MM.1S (cell line): ENCODE data around the gene ZNF132.

Experiments used
- DNase-seq: peaks from one replicate; pipeline ENCODE4 v3.0.0-alpha.2; 2015
- H2AFZ ChIP-seq: fragments of 300-600 bp; sonication (generic); 2 replicates; pipeline ENCODE4 v1.6.0; 2016; ENCODE audit warnings: antibody characterized with exemption, low read length
- H3F3A ChIP-seq: fragments of 300-600 bp; sonication (generic); 2 replicates; pipeline ENCODE4 v1.6.1; 2016; ENCODE audit warnings: mild to moderate bottlenecking, antibody characterized with exemption, low read length, moderate library complexity, mixed read lengths; ENCODE audit not compliant: insufficient read depth
- H3K27ac ChIP-seq: fragments of 300-600 bp; sonication (generic); 2 replicates; pipeline ENCODE4 v1.5.1; 2016; ENCODE audit warnings: mild to moderate bottlenecking, low read length
- H3K27me3 ChIP-seq: fragments of 300-600 bp; sonication (generic); replicated peaks from 2 replicates; pipeline ENCODE4 v1.6.0; 2016; ENCODE audit warnings: low read length; ENCODE audit not compliant: insufficient read depth
- H3K36me3 ChIP-seq: fragments of 300-600 bp; sonication (generic); replicated peaks from 2 replicates; pipeline ENCODE4 v1.6.1; 2016; ENCODE audit warnings: mild to moderate bottlenecking, low read length, mixed read lengths; ENCODE audit not compliant: insufficient read depth
- H3K4me1 ChIP-seq: fragments of 300-600 bp; sonication (generic); 2 replicates; pipeline ENCODE4 v1.6.1; 2016; ENCODE audit warnings: low read length, mixed read lengths
- H3K4me2 ChIP-seq: fragments of 300-600 bp; sonication (generic); 2 replicates; pipeline ENCODE4 v1.6.0; 2016; ENCODE audit warnings: low read depth, low read length
- H3K4me3 ChIP-seq: fragments of 300-600 bp; sonication (generic); 2 replicates; pipeline ENCODE4 v1.5.1; 2016; ENCODE audit warnings: low read length, mixed read lengths
- H3K79me2 ChIP-seq: fragments of 300-600 bp; sonication (generic); 2 replicates; pipeline ENCODE4 v1.6.1; 2016; ENCODE audit warnings: mixed run types, low read length, mixed read lengths
- H3K9ac ChIP-seq: fragments of 300-600 bp; sonication (generic); 2 replicates; pipeline ENCODE4 v1.6.1; 2016; ENCODE audit warnings: low read length, mixed read lengths
- H3K9me2 ChIP-seq: fragments of 300-600 bp; sonication (generic); replicated peaks from 2 replicates; pipeline ENCODE4 v1.6.1; 2016; ENCODE audit warnings: mild to moderate bottlenecking, low read length, mixed read lengths; ENCODE audit not compliant: insufficient read depth
- H3K9me3 ChIP-seq: fragments of 300-600 bp; sonication (generic); replicated peaks from 2 replicates; pipeline ENCODE4 v1.6.1; 2016; ENCODE audit warnings: mild to moderate bottlenecking, low read length, mixed read lengths; ENCODE audit not compliant: insufficient read depth
- H4K20me1 ChIP-seq: fragments of 300-600 bp; sonication (generic); 2 replicates; pipeline ENCODE4 v1.6.1; 2016; ENCODE audit warnings: mild to moderate bottlenecking, low read length, moderate library complexity, mixed read lengths; ENCODE audit not compliant: insufficient read depth
- EZH2 ChIP-seq: fragments of 300-600 bp; sonication (generic); optimal IDR thresholded peaks from 2 replicates; pipeline ENCODE3; 2017; ENCODE audit warnings: low read depth, mild to moderate bottlenecking, antibody characterized with exemption, low read length, mixed read lengths
- EZH2phosphoT487 ChIP-seq: fragments of 300-600 bp; sonication (generic); IDR thresholded peaks from 2 replicates; pipeline ENCODE4 v1.6.1; 2018; ENCODE audit warnings: antibody characterized with exemption, low read length
- TF ChIP-seq, protein P1 (sequence below): fragments of 300-600 bp; sonication (generic); IDR thresholded peaks from 2 replicates; pipeline ENCODE4 v1.5.1; 2016; ENCODE audit warnings: antibody characterized with exemption, low read length, mixed read lengths

ZNF132 gene

GRCh38 chr19:58469241-58470013 is 29.5 kb upstream of the ZNF132 start:
- no peaks in the 10 kb centered on the region; the same call in 1 of the 2 replicates for H3K27me3 ChIP-seq
- H3K9me3 ChIP-seq = no peaks in the 10 kb centered on the region
- DNase-seq = no peak
- H4K20me1 ChIP-seq = no peaks in the 10 kb centered on the region
- H2AFZ ChIP-seq = no peak overlapping the region
- H3K9ac ChIP-seq = no peak overlapping the region
- no peak for TF ChIP-seq EZH2phosphoT487
- H3K4me2 ChIP-seq = no peak overlapping the region
- no peaks in the 10 kb centered on the region for H3K9me2 ChIP-seq
- H3K4me3 ChIP-seq = no peak overlapping the region
- no peak overlapping the region for H3K27ac ChIP-seq
- H3K36me3 ChIP-seq = 0 out of 2 replicates have a peak, but pooled peaks cover 4% of the 10 kb centered on the region
- H3K4me1 ChIP-seq = no peaks in the 10 kb centered on the region
- peaks cover 26% of the 10 kb centered on the region for H3K79me2 ChIP-seq
- no peaks in the 10 kb centered on the region for H3F3A ChIP-seq

- H4K20me1 ChIP-seq = no peaks in the 10 kb centered on the region
- H3F3A ChIP-seq = no peaks in the 10 kb centered on the region
- H3K36me3 ChIP-seq = 0 out of 2 replicates have a peak, but pooled peaks cover 4% of the 10 kb centered on the region
- no peak for DNase-seq
- H3K27me3 ChIP-seq = no peaks in the 10 kb centered on the region; the same call in 1 of the 2 replicates
- no peak overlapping the region for H3K27ac ChIP-seq
- H3K79me2 ChIP-seq = peaks cover 26% of the 10 kb centered on the region
- no peak overlapping the region for H3K4me3 ChIP-seq
- H2AFZ ChIP-seq = no peak overlapping the region
- no peak overlapping the region for H3K9ac ChIP-seq
- no peaks in the 10 kb centered on the region for H3K9me3 ChIP-seq
- peak overlapping the region; percentile 16; the same call in 1 of the 2 replicates for H3K4me2 ChIP-seq
- H3K9me2 ChIP-seq = no peaks in the 10 kb centered on the region
- no peak for TF ChIP-seq EZH2
- no peak for TF ChIP-seq EZH2phosphoT487
- TF ChIP-seq, protein P1, sequence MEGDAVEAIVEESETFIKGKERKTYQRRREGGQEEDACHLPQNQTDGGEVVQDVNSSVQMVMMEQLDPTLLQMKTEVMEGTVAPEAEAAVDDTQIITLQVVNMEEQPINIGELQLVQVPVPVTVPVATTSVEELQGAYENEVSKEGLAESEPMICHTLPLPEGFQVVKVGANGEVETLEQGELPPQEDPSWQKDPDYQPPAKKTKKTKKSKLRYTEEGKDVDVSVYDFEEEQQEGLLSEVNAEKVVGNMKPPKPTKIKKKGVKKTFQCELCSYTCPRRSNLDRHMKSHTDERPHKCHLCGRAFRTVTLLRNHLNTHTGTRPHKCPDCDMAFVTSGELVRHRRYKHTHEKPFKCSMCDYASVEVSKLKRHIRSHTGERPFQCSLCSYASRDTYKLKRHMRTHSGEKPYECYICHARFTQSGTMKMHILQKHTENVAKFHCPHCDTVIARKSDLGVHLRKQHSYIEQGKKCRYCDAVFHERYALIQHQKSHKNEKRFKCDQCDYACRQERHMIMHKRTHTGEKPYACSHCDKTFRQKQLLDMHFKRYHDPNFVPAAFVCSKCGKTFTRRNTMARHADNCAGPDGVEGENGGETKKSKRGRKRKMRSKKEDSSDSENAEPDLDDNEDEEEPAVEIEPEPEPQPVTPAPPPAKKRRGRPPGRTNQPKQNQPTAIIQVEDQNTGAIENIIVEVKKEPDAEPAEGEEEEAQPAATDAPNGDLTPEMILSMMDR = no peak
- H3K4me1 ChIP-seq = no peaks in the 10 kb centered on the region
These were observed 28.4 kb upstream of the ZNF132 start for GRCh38 chr19:58468216-58468839.

- peaks cover 26% of the 10 kb centered on the region for H3K79me2 ChIP-seq
- peak within 1 kb of the TSS; percentile 91 for H2AFZ ChIP-seq
- H3K4me2 ChIP-seq = peak within 1 kb of the TSS; percentile 89
- H3K9me3 ChIP-seq = no peaks in the 10 kb centered on the region
- H3K36me3 ChIP-seq = 0 out of 2 replicates have a peak, but pooled peaks cover 3% of the 10 kb centered on the region
- peak; percentile 98 for DNase-seq
- H3K27me3 ChIP-seq = no peaks in the 10 kb centered on the region; the same call in 1 of the 2 replicates
- H3K27ac ChIP-seq = peak within 1 kb of the TSS; percentile 57; the same call in 1 of the 2 replicates
- TF ChIP-seq EZH2phosphoT487 (no peak), EZH2 (no peak)
- TF ChIP-seq, protein P1 = no peak
- no peaks in the 10 kb centered on the region for H4K20me1 ChIP-seq
- H3K9ac ChIP-seq = peak within 1 kb of the TSS; percentile 93
- no peaks in the 10 kb centered on the region for H3K9me2 ChIP-seq
- peak within 1 kb of the TSS; percentile 93 for H3K4me3 ChIP-seq
- H3F3A ChIP-seq = no peaks in the 10 kb centered on the region
- no peaks in the 10 kb centered on the region for H3K4me1 ChIP-seq
These were observed 27.0 kb upstream of the ZNF132 start, which contains the start of gene ZNF324 for GRCh38 chr19:58466760-58467589. Gene ZNF324 (plus strand): TSS chr19:58467080. CDS start chr19:58469186, 2,106 bp downstream.
